NCI-H146 treated with DMSO at 0.1 percent for 48 hours (cell line): ENCODE measurements around the gene PGA5.
"Not testable (repeated sequence)": the region's sequence is repeated elsewhere in the genome, so short reads cannot be mapped to it uniquely, and the experiment has no call there.

ENCODE experiments used
- DNase-seq: peaks from one replicate; lab custom pipeline; 2025; ENCODE audit not compliant: unreplicated experiment; lab: John Stamatoyannopoulos, UW

Gene PGA5

DNA sequence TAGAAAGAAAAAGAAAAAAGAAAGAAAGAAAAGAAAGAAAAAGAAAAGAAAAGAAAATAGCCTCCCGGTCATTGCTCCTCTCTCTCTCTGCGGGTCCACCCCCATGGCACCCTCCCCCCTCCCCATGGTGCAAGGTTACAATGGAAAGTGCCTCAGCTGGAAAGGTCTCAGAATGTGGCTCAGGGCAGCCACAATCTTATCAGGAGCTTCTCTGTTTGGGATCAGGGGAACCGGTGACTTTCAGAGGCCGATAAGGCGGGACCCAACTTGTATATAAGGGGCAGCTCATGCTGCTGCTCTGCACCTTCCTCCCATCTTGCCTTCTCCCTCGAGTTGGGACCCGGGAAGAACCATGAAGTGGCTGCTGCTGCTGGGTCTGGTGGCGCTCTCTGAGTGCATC, at the start of gene PGA5:
Gene PGA5 (plus strand): TSS at position 301 of the 400 bp plus-strand sequence. CDS start 52 bp downstream, at position 353.
- DNase-seq: not testable (repeated sequence)

GRCh38 chr11:61193596-61193995, 47.4 kb upstream of the PGA5 start:
- DNase-seq: no peak

- no peak for DNase-seq
Measured at GRCh38 chr11:61194169-61194671, 46.8 kb upstream of the PGA5 start.

GRCh38 chr11:61194981-61195695, 45.8 kb upstream of the PGA5 start:
- DNase-seq: no peak

DNA sequence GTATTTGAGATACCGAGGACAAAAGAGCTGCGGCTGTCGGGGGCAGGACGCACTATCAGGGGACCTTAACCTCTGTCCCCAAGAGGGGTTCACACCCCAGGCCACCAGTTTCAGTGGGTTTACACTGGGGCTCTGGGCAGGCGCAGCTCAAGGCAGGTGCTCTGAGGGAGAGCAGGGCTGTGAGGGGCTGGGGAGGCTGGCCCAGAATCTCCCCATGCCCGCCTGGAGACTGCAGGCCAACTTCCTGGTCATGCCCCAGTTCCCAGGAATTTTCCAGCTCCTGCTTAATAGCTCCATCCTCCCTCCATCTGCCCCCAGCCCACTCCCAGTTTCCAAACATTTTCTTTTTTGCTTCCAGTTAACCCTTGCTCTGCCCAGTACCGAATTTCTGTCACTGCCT, 45.3 kb upstream of the PGA5 start:
- no peak for DNase-seq

DNA sequence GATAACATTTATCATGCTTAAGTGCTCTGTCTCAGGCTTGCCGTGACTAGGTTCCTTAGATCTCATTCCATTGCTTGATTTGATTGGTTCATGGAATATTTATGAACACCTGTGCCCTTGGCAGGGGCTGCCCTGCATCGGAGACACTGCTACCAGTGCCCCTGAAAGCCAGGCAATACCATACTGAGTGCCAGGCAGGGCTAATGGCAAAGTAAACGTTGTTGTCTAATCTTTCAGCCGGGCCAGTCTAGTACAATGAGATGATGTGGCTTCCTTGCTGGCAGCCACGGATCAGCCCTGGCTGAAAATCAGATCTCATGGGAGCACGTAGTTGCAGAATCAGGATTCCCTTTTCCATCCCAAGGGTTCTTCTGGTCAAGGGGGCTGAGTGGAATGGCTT, 42.6 kb upstream of the PGA5 start:
- DNase-seq: no peak

DNA sequence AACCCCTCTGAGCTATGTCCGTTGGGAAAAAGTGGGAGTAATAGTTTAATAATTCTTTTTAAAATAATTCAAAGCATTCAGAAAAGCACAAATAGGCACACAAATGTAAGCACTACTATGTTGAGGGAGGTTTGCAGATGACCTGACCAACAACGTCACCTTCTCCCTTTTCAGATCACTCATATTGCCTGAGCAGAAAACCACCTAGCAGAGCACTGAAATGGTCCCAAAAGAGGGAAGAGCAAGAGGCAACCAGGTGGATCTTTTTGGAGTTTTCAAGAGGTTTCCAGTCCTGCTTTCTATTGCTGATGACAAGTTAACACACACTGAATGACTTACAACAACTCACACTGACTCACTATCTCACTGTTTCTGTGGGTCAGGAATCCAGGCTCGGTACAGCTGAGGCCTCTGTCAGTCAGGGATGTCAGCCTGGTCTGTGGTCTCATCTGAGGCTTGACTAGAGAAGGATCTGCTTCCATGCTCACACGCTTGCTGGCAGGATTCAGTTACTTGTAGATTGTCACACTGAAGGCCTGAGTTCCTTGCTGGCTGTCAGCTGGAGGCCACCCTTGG, 41.9 kb upstream of the PGA5 start:
- no peak for DNase-seq

- no peak for DNase-seq
Measured at GRCh38 chr11:61201476-61201875, 39.5 kb upstream of the PGA5 start.

- not testable (repeated sequence) for DNase-seq
Measured at GRCh38 chr11:61202950-61203746, 37.8 kb upstream of the PGA5 start, which contains the start of gene PGA3. Gene PGA3 (plus strand): TSS chr11:61203515. CDS start chr11:61203565, 50 bp downstream.

GRCh38 chr11:61203873-61204272, 37.1 kb upstream of the PGA5 start:
- not testable (repeated sequence) for DNase-seq

DNA sequence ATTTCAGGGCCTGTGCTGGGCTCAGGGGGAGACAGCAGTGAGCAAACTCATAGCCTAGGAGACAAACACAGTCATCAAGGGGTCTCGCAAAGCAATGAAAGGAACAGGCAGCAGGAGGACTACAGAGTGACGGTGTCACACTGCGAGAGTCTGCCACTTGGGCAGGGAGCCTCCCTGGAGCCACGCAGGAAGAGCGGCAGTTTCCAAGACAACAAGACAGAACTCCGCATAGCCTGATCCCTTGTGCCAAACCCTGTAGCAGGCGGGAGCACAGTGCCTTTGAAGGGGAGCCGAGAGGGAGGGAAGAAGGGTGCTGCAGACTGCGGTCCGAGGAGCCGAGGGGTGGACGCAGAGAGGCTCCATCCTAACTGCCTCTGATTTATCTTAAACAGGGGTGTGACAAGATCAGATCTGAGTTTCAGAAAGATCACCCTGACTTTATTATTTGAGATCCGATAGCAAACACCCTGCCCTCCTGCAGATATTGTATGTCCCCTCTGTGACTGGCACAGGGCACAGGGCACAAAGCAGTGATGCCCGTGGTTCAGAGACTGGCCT, 36.4 kb upstream of the PGA5 start:
- DNase-seq: not testable (repeated sequence)

DNA sequence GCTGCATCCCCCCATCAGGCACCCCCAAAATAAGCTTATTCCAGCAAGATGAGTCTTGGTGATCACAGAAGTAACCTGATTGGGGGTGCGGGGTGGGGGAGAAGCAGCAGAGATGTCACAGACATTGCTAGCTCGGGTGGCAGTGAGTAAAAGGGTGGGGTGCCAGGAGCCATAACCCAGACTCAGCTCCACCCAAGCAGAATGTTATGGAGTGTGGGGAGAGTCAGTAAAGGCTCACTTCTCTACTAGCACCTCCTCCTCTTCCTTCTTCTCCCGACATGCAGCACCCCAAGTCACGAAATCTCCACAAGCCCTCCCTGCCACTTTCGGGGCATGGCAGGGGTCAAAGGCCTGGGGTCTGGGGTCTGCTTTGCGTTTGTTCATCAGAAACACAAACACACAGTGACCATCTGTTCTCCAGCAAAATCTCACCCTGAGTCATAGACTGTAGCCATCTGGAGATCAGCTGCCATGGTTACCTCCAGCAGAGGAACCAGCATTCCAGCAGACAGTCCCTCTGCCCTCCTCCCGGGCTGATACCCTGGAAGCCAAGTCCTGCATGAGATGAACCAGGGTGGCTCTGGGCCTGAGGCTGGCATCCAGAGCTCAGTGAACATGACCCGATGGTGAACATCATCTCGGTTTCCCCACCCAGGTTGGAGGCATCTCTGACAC, 33.2 kb upstream of the PGA5 start:
- not testable (repeated sequence) for DNase-seq

GRCh38 chr11:61210629-61211028, 30.3 kb upstream of the PGA5 start:
- DNase-seq: not testable (repeated sequence)

- DNase-seq: not testable (repeated sequence)
Measured at GRCh38 chr11:61211327-61211952, 29.5 kb upstream of the PGA5 start.

DNA sequence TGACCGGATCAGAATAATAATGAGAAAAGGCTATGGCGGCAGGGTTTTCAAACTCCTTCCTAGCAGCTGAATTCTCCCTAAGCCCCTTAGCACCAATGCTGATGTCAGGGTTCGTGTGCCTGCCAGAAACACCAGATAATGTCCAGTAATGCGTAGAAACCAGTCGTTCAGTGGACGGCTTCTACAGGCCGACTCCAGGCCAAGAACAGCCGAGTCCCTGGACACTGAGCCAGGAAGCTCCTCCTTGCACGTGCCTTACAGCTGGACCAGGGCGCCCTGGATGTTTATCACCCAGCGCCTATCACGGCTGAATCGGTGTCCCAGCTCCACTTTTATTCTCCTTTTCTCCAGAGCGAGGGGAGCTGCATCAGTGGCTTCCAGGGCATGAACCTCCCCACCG, 28.8 kb upstream of the PGA5 start:
- DNase-seq: not testable (repeated sequence)

DNA sequence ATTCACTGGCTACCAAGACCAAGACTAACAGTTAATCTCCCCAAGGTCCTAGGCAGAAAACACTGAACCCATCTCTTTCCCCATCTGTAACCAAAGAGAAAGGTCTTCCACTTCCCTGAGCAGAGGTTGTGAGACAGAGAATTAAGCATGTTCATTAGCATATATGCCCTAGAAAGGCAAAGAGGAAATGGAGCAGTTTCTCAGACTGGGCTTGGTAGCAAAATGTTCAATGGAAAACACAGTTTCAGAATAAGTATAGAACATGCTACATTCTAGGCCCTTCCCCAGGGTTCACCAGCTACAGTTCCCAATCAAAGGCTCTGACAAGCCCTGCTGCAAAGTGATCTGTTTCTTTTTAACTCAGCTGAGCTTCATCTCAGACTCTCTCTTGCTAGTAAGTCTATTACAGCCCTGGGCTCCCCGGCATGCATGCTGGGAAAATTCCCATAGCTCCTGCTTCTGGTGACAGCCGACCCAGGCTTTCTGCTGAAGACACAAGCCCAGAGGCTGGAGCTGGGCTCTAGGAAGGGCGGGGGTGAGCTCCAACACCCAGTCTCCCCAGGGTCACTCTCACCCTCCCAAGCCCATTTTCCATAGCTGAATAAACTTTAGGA, 27.2 kb upstream of the PGA5 start:
- DNase-seq: not testable (repeated sequence)

GRCh38 chr11:61218306-61218705, 22.7 kb upstream of the PGA5 start:
- not testable (repeated sequence) for DNase-seq

- not testable (repeated sequence) for DNase-seq
Measured at GRCh38 chr11:61219016-61219415, 22.0 kb upstream of the PGA5 start.

- not testable (repeated sequence) for DNase-seq
Measured at GRCh38 chr11:61222047-61222446, 18.9 kb upstream of the PGA5 start, which contains the start of gene PGA4. Gene PGA4 (plus strand): TSS chr11:61222347. CDS start chr11:61222401, 54 bp downstream.

- DNase-seq: not testable (repeated sequence)
Measured at GRCh38 chr11:61222692-61223091, 18.3 kb upstream of the PGA5 start.
